ENCODE results near the gene DUS1L.

The DUS1L gene

GRCh38 chr17:82112181-82112913, 46.7 kb upstream of the DUS1L start:
- TF ChIP-seq CTCF (IDR thresholded peaks at IDR 0.05; ENCODE audit: extremely low read depth, insufficient read depth, missing control alignments): no peak
- in situ Hi-C loops (cut with MboI; ENCODE audit: low pct_unique_long_range_greater_than_20kb, low sequenced_read_pairs, unreplicated experiment): no loop called here
- no peak for DNase-seq (ENCODE audit: low spot score)

GRCh38 chr17:82110298-82110697, 44.7 kb upstream of the DUS1L start:
- in situ Hi-C loops (cut with MboI; ENCODE audit: low pct_unique_long_range_greater_than_20kb, low sequenced_read_pairs, unreplicated experiment): no loop called here
- TF ChIP-seq CTCF (IDR thresholded peaks at IDR 0.05; ENCODE audit: extremely low read depth, insufficient read depth, missing control alignments): no peak
- DNase-seq (ENCODE audit: low spot score): no peak

GRCh38 chr17:82108961-82109475, 43.4 kb upstream of the DUS1L start:
- TF ChIP-seq CTCF (IDR thresholded peaks at IDR 0.05; ENCODE audit: extremely low read depth, insufficient read depth, missing control alignments): no peak
- in situ Hi-C loops (cut with MboI; ENCODE audit: low pct_unique_long_range_greater_than_20kb, low sequenced_read_pairs, unreplicated experiment): no loop called here
- DNase-seq (ENCODE audit: low spot score): no peak

- no peak for TF ChIP-seq CTCF (IDR thresholded peaks at IDR 0.05; ENCODE audit: extremely low read depth, insufficient read depth, missing control alignments)
- no peak for DNase-seq (ENCODE audit: low spot score)
- in situ Hi-C loops (cut with MboI; ENCODE audit: low pct_unique_long_range_greater_than_20kb, low sequenced_read_pairs, unreplicated experiment): no loop called here
Measured at GRCh38 chr17:82108496-82108945, 42.9 kb upstream of the DUS1L start.

GRCh38 chr17:82108038-82108437, 42.4 kb upstream of the DUS1L start:
- no peak for TF ChIP-seq CTCF (IDR thresholded peaks at IDR 0.05; ENCODE audit: extremely low read depth, insufficient read depth, missing control alignments)
- in situ Hi-C loops (cut with MboI; ENCODE audit: low pct_unique_long_range_greater_than_20kb, low sequenced_read_pairs, unreplicated experiment): no loop called here
- DNase-seq (ENCODE audit: low spot score): no peak

- in situ Hi-C loops (cut with MboI; ENCODE audit: low pct_unique_long_range_greater_than_20kb, low sequenced_read_pairs, unreplicated experiment): no loop called here
- peak; percentile 25 for TF ChIP-seq CTCF (IDR thresholded peaks at IDR 0.05; ENCODE audit: extremely low read depth, insufficient read depth, missing control alignments)
- DNase-seq (ENCODE audit: low spot score): peak; percentile 58
Measured at GRCh38 chr17:82107341-82107860, 41.8 kb upstream of the DUS1L start.

Data from GM13977 (cell line).